Liver (tissue), 3 donors: ENCODE data around the gene ABLIM2.

Experiments used
- CTCF ChIP-seq: fragments of 150-350 bp; IDR thresholded peaks from 2 replicates; pipeline ENCODE4 v1.5.1; 2017; ENCODE audit warnings: improper control_type of control experiment, low read depth, low read length; ENCODE audit not compliant: missing input control
- EGR1 ChIP-seq, 2 donors: IDR thresholded peaks; 2 replicates each; pipeline ENCODE4 v1.6.1; 2016 to 2018; ENCODE audit warnings: antibody characterized with exemption in 2 of 2, low read depth in 2 of 2
- FOXA1 ChIP-seq: IDR thresholded peaks from 2 replicates; pipeline ENCODE4 v1.6.1; 2016; ENCODE audit warnings: antibody characterized with exemption
- MAX ChIP-seq: IDR thresholded peaks from 2 replicates; pipeline ENCODE4 v1.6.1; 2016; ENCODE audit warnings: antibody characterized with exemption
- REST ChIP-seq: IDR thresholded peaks from 2 replicates; pipeline ENCODE4 v1.6.1; 2016; ENCODE audit warnings: antibody characterized with exemption, mild to moderate bottlenecking
- TAF1 ChIP-seq: conservative IDR thresholded peaks from 2 replicates; pipeline ENCODE4 v1.6.1; 2016; ENCODE audit warnings: antibody characterized with exemption, mild to moderate bottlenecking
- YY1 ChIP-seq: IDR thresholded peaks from 2 replicates; pipeline ENCODE4 v1.6.1; 2016; ENCODE audit warnings: antibody characterized with exemption, mild to moderate bottlenecking
- donor health status: healthy.
- donor health status: healthy.

- TF ChIP-seq YY1 (no peak), TAF1 (no peak), EGR1 (IDR thresholded peaks at IDR 0.05; ENCODE audit: low read depth in 2 of 2) (no peak), CTCF (no peak), MAX (no peak), FOXA1 (no peak), REST (no peak)
Measured at GRCh38 chr4:8071766-8072165, 86.8 kb downstream of the ABLIM2 start.
